Right atrium auricular region (tissue), 2 donors: Measurements from ENCODE around the gene RNF180. TPM values are rescaled to one million over a fixed set of nuclear protein-coding genes. Genes with fewer than 3 reads are reported as not detected.
A peak's percentile ranks its signal among the peaks of the same experiment; 100 is the strongest.

Experiments
- DNase-seq: peaks from one replicate; pipeline ENCODE4 v3.0.0-alpha.2; 2019; ENCODE audit warnings: low spot score
- H3K27ac ChIP-seq, 2 donors: fragments of 200-600 bp; sonication (generic); 1 replicate in 1 of 2; 2 replicates in 1 of 2; pipeline ENCODE4 v1.5.1; 2016 to 2019
- H3K27me3 ChIP-seq, 2 donors: fragments of 200-600 bp; sonication (generic); one replicate each; pipeline versions ENCODE4 v1.5.1 to v1.6.0; 2017 to 2019
- H3K36me3 ChIP-seq: fragments of 200-600 bp; sonication (generic); one replicate; pipeline ENCODE4 v1.5.1; 2016
- H3K4me1 ChIP-seq, 2 donors: fragments of 200-600 bp; sonication (generic); one replicate each; pipeline versions ENCODE4 v1.5.1 to v1.6.0; 2017 to 2019
- H3K4me3 ChIP-seq, 2 donors: fragments of 200-600 bp; sonication (generic); 1 replicate in 1 of 2; 2 replicates in 1 of 2; pipeline ENCODE4 v1.5.1; 2017 to 2019; ENCODE audit warnings: mild to moderate bottlenecking in 1 of 2, moderate library complexity in 1 of 2
- H3K9me3 ChIP-seq, 2 donors: fragments of 200-600 bp; sonication (generic); one replicate each; pipeline ENCODE4 v1.5.1; 2019
- CTCF ChIP-seq, 2 donors: fragments of 200-600 bp; sonication (generic); IDR thresholded peaks; one replicate each; pipeline ENCODE4 v1.5.1; 2019; ENCODE audit warnings: antibody characterized with exemption in 2 of 2
- total RNA-seq, 2 donors: library from RNA; depleted of rRNA; stranded (reverse); fragments of >200 nt; gene quantifications; one replicate each; pipeline ENCODE4 v1.1.0, GENCODE V29; 2016

RNF180 gene
- total RNA-seq, 2 donors from 2014 or later: 17.8 to 21.1 TPM

- Histone ChIP-seq H3K4me1 (peaks cover 0 to 17% of the 10 kb centered on the region in 2 donors), H3K36me3 (no peaks in the 10 kb centered on the region), H3K27ac (peak overlapping the region in 1 of 2 donors; percentile 34), H3K9me3 (no peaks in the 10 kb centered on the region), H3K27me3 (no peaks in the 10 kb centered on the region), H3K4me3 (no peak overlapping the region)
- DNase-seq: no peak
- no peak for TF ChIP-seq CTCF (IDR thresholded peaks at IDR 0.05)
Measured at GRCh38 chr5:64145216-64145895, 20.3 kb upstream of the RNF180 start.

- Histone ChIP-seq H3K27me3 (no peaks in the 10 kb centered on the region), H3K27ac (no peak overlapping the region), H3K4me1 (peaks cover 0 to 17% of the 10 kb centered on the region in 2 donors), H3K9me3 (no peaks in the 10 kb centered on the region), H3K4me3 (no peak overlapping the region), H3K36me3 (no peaks in the 10 kb centered on the region)
- no peak for DNase-seq
- no peak for TF ChIP-seq CTCF (IDR thresholded peaks at IDR 0.05)
Measured at GRCh38 chr5:64147379-64147778, 18.3 kb upstream of the RNF180 start.

GRCh38 chr5:64147849-64148441, 17.7 kb upstream of the RNF180 start:
- Histone ChIP-seq H3K4me1 (peaks cover 0 to 17% of the 10 kb centered on the region in 2 donors), H3K9me3 (no peaks in the 10 kb centered on the region), H3K36me3 (no peaks in the 10 kb centered on the region), H3K4me3 (no peak overlapping the region), H3K27me3 (no peaks in the 10 kb centered on the region), H3K27ac (no peak overlapping the region)
- peak in 1 of 2 donors; percentile 81 for TF ChIP-seq CTCF (IDR thresholded peaks at IDR 0.05)
- DNase-seq: peak; percentile 88

- Histone ChIP-seq H3K27ac (no peak overlapping the region), H3K9me3 (peaks cover 0 to 5% of the 10 kb centered on the region in 2 donors), H3K36me3 (no peaks in the 10 kb centered on the region), H3K4me3 (no peak overlapping the region), H3K4me1 (peaks cover 0 to 13% of the 10 kb centered on the region in 2 donors), H3K27me3 (no peaks in the 10 kb centered on the region)
- no peak for TF ChIP-seq CTCF (IDR thresholded peaks at IDR 0.05)
- no peak for DNase-seq
Measured at GRCh38 chr5:64149268-64149667, 16.4 kb upstream of the RNF180 start.

GRCh38 chr5:64149857-64150521, 15.7 kb upstream of the RNF180 start:
- Histone ChIP-seq H3K27me3 (no peaks in the 10 kb centered on the region), H3K36me3 (no peaks in the 10 kb centered on the region), H3K4me3 (no peak overlapping the region), H3K4me1 (peaks cover 0 to 7% of the 10 kb centered on the region in 2 donors), H3K27ac (no peak overlapping the region), H3K9me3 (peaks cover 0 to 5% of the 10 kb centered on the region in 2 donors)
- TF ChIP-seq CTCF (IDR thresholded peaks at IDR 0.05): no peak
- DNase-seq: no peak
